HK-2 (cell line): Measurements from ENCODE around the gene SPATS1.
"Not testable (repeated sequence)": the region's sequence is repeated elsewhere in the genome, so short reads cannot be mapped to it uniquely, and the experiment has no call there.

Experiments used
- DNase-seq: peaks from one replicate; pipeline ENCODE4 v3.0.0-alpha.2; 2018; ENCODE audit not compliant: unreplicated experiment

Gene SPATS1

DNA sequence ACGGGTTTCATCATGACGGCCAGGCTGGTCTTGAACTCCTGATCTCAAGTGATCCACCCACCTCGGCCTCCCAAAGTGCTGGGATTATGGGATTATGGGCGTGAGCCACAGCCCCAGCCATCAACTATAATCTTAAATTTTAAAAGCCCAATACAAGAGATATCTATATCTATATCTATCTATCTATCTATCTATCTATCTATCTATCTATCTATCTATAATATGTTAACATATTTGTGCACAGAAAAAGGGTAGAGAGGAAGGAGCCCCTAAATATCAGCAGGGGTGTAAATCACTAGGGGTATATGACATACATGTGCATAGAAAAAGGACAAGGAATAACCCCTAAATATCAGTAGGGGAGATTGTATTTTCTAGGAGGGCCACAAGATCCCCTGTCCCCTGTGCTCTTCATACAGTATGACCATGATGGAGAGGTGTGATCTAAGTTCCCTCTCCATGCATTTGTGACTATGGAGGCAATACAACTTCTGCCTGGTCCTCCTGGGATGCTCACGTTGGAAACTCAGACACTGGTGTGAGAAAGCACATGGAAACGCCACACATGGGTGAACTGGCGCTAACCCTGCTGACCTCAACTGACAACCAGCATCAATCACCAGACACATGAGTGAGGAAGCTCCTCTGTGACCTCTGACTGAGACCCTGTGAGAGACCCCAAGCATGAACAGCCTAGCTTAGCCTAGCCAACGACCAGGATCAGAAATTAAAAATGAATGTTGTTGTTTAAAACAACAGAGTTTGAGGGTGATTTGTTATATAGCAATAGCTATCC lies 1.2 kb upstream of the SPATS1 start:
- DNase-seq, result no peak

DNA sequence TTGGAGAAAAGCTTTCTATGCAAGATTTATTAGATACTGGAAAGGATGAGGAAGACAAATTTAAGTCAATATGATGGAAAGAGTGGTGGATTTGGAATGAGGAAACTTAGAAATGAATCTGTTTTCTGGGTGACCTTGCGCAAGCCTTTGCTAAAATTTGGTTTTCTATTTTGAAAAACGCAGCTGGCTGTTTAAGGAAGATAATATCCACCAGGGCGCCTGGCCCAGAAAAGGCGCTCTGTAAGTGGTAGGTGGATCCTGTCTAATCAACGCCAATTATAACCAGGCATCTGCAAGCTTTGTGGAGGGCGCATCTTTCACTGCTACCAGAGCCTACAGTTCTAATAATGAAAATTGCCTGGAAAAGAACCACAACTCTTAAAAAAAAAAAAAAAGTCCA lies 398 bp upstream of the SPATS1 start:
- DNase-seq, result no peak

DNA sequence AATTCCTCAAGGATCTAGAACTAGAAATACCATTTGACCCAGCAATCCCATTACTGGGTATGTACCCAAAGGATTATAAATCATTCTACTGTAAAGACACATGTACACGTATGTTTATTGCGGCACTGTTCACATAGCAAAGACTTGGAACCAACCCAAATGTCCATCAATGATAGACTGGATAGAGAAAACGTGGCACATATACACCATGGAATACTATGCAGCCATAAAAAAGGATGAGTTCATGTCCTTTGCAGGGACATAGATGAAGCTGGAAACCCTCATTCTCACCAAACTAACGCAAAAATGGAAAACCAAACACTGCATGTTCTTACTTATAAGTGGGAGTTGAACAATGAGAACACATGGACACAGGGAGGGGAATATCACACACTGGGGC lies 4.4 kb downstream of the SPATS1 start:
- not testable (repeated sequence) for DNase-seq

DNA sequence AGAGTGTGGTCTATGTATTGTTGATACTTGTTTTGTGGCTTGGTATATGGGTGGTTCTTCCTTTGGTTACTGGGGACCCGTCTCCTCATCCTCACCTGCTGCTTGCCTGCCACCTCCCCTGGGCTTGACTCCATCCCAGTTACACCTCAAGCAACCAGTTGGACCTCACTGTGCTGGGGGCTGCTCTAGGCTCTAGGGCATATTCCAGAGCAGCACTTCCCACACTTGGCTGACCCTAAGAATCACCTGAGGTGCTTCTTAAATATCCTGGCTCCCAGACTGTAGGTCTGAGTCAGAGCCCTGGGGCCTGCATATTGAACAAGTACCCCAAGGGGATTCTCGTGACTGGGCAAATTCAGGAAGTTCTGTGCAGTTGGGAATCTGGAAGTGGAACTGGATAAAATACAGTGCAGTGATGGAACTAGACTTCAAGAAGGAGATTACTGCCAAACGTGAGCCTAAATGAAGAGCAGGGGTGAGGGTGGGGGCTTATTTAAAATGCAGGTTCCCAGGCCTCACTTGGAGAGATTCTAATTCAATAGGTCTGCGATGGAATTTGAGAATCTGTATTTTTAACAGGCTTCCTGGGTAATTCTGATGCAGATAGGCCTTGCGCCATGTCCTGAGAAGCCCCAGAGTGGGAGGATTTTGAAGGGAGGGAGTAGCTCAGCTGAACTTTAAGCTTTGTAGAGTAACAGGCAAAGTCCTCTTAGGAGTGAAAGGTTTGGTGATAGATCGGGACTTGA lies 7.6 kb downstream of the SPATS1 start:
- DNase-seq, result no peak

DNA sequence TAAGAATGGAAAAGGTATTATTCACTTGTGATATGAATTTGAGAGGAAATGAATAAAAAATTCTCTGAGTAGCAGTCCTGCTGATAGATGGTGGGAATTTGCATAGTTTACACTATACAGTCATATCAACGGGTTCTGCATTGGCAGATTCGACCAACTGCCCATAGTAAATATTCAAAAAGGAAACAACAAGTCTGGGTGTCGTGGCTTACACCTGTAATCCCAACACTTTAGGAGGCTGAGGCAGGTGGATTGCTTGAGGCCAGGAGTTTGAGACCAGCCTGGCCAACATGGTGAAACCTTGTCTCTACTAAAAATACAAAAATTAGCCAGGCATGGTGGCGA lies 8.2 kb downstream of the SPATS1 start:
- DNase-seq, result not testable (repeated sequence)

DNA sequence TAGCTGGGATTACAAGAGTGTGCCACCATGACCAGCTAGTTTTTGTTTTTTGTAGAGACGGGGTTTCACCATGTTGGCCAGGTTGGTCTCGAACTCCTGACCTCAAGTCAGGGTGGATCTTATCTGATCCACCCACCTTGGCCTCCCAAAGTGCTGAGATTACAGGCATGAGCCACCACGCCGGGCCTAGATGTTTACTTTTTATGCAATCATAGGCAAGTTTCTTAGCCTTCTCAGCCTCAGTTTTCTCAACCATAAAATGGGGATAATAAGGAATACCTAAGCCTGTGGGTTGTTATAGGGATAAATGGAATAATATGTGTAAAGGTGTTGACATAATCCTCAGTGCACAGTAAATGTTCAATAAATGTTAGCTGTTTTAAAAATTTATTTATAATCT lies 9.8 kb downstream of the SPATS1 start:
- DNase-seq, result no peak

GRCh38 chr6:44353336-44353735 lies 10.9 kb downstream of the SPATS1 start:
- DNase-seq, result no peak

GRCh38 chr6:44355640-44356039 lies 13.2 kb downstream of the SPATS1 start:
- DNase-seq, result no peak

DNA sequence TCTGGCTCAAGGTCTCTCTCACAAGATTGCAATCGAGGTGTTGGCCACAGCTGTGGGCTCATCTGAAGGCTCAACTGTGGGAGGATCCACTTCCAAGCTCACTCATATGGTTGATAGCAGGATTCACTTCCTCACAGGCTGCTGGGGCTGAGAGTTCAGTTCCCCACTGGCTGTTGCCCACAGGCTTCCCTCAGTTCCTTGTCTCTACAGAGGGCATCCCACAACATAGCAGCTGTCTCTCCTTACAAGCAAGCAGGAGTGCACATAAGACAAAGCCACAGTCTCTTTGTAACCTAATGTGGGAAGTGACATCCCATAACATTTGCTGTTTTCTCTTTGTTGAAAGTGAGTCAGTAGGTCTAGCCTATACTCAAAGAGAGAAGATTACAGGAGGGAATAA lies 14.0 kb downstream of the SPATS1 start:
- no peak for DNase-seq

DNA sequence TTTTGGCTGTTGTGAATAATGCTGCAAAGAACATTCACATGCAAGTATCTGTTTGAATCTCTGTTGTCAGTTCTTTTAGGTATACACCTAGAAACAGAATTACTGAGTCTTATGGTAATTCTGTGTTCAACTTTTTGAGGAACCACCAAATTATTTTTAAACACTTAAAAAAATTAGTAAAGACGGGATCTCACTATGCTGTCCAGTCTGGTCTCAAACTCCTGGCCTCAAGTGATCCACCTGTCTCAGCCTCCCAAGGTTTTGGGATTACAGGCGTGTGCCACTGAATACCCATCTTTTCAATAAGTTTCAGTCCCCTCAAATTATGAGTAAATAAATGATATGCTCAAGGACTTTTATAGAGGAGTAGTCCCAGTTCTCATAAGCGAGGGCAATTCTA lies 17.5 kb downstream of the SPATS1 start:
- DNase-seq, result no peak

DNA sequence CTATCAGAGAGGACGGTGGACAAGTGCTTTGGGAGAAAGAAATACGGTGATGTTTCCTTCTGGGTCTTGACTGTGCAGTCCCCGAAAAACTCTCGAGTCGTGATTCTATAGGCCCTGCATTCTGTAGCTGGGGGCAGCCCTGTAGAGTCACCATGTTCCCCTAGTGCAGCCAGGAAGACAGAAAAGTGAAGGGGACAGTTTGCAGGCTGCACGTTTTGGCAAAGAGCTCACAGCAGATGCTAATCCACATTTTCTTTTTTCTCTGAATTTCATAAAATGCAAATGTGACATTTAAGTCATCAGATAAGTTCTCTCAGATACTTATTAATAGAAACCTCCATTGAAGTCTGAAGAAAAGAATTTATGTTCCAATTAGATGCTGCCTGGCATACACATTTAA lies 19.5 kb downstream of the SPATS1 start:
- DNase-seq, result no peak

- no peak for DNase-seq
Observed at GRCh38 chr6:44363377-44363926, 21.0 kb downstream of the SPATS1 start.

GRCh38 chr6:44366781-44367180 lies 24.3 kb downstream of the SPATS1 start:
- no peak for DNase-seq

DNA sequence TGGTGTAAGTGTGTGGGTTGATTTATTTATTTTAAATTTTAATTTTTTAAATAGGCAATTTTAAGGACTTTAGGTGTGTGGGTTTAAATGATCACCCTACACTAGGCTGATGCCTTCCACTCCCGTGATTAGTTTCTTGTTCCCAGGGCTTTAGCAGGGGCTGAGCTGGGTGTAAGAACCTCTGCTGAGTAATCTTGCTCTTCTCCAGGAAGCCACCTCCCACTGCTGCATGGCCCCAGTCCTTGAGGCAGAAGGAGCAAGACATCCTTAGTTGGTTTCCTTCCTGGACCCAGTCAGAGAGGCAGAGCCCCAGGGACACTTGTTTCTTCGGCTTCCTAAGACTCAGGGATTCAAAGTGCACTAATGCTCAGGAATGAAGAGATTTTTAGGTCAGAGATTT lies 25.2 kb downstream of the SPATS1 start:
- DNase-seq, result no peak

DNA sequence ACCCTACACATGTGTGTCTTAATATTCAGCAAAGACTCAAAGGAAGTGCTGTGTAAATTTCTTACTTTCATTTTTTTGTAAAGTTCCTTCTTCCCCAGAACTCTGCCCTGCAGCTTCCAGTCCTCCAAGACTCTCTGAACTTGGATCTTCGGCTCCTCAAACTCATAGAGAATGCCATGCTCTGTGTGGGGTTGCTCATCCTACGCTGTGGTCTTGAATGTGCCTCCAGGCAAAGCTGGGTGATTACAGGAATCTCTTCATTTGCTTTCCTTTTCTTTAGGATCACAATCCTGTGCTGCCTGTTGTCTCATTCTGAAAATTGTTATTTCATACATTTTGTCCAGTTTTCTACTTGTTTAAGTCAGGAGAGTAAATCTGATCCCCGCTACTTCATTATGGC lies 30.6 kb downstream of the SPATS1 start:
- DNase-seq, result no peak

GRCh38 chr6:44373787-44374186 lies 31.3 kb downstream of the SPATS1 start:
- no peak for DNase-seq

GRCh38 chr6:44375071-44375470 lies 32.6 kb downstream of the SPATS1 start:
- DNase-seq, result no peak

DNA sequence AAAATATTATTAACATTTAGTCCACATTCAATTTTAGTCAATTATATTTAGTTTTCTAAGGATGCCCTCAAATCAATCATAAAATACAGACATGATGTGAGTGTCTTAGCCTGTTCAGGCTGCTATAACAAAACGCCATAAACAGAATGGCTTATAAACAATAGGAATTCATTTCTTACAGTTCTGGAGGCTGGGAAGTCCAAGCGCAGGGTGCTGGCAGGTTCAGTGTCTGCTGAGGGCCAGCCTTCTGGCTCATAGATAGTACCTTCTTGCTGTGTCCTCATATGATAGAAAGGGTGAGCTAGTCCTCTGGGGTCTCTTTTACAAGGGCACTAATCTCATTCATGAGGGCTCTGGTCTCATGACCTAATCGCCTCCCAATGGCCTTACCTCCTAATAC lies 35.0 kb downstream of the SPATS1 start:
- no peak for DNase-seq

DNA sequence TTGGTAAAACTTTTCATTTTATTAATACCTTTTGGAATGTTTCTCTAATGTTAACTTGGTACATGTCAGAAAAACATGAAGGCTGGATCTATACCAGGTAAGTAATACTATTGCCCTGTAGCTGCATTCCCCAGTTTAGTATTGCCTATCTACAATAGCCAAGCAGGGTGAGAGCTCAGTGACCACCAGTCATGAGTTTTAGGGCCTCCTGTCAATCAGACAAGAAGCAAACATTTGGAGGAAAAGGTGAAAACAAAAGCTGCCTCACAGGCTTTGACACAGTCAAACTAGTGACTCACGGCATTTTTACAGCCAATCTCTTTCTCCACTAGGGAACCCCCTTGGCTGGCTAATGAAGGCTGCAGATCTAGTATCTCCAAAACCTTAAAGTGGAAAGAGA lies 35.5 kb downstream of the SPATS1 start:
- DNase-seq, result no peak

- no peak for DNase-seq
Observed at GRCh38 chr6:44381739-44382138, 39.3 kb downstream of the SPATS1 start.

GRCh38 chr6:44386364-44386928 lies 44.0 kb downstream of the SPATS1 start:
- no peak for DNase-seq

GRCh38 chr6:44386929-44387345 lies 44.5 kb downstream of the SPATS1 start:
- DNase-seq, result no peak
